HG02885 (cell line): ENCODE measurements around the gene CD247.

ENCODE experiments used
- ATAC-seq: cut with Tn5 transposase; IDR thresholded peaks from one replicate; pipeline ENCODE4 v1.9.1; 2021; ENCODE audit warnings: mild to moderate bottlenecking; ENCODE audit not compliant: unreplicated experiment, poor library complexity

The CD247 gene

DNA sequence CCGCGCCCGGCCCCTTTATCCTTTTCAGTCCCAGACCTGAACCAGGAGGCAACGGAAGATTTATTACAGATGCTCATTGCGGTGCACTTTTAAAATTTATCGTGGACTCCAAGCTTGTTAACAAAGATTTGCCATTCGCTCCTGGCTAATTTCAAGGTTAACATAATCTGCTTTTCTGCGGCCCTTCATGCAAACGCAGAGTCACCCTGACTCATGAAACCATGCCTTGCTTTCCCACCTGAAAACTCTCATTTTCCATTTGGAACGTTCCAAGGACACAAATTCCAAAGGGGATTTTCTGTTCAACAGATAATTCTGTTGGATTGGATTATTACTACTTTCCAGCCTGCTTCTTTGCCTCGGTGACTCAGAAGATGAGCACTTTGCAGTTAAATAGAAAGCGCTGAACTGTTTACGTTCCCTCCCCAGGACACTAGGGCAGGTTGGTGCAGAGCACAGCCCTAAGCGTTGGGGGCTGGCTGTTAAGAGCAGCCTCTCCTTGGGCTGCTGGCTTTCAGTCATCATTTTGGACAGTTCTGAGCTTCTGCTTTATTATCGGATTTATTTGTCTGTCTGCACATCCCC is 51.1 kb downstream of the CD247 start:
- ATAC-seq: no peak

DNA sequence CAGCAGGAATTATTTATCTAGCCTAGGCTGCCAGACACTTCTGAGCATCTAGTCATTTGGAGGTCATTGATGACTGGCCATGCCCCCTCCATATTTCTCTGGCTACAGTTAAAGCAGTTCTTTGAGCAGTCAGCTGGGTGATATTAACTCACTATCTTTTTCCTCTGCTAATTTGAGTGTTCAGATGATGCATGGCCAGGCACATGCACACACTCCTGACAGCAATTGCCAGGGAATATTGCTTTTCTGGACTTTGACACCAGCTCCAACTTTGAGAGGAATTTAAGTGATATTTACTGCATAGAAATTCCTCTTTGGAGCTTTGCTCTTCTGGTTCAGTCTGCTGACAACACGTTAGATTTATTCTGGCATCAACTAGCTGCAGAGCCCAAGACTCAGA is 52.6 kb downstream of the CD247 start:
- no peak for ATAC-seq

DNA sequence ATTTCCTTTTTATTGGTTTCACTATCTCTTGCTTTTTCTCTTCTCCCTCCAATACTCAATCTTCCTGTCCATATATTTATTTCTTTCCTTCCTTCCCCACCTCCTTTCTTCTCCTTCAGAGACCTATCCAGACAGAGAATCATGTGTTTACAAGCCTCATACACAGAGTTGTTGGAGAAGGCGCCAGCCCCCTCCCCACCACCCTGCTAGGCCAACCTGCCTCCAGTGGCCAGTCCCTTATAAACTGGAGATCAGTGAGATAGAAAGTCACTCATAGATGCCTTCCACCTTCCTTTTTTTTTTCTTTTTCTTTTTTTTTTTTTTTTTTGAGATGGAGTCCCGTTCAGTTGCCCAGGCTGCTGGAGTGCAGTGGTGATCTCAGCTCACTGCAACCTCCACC is 53.3 kb downstream of the CD247 start:
- no peak for ATAC-seq

DNA sequence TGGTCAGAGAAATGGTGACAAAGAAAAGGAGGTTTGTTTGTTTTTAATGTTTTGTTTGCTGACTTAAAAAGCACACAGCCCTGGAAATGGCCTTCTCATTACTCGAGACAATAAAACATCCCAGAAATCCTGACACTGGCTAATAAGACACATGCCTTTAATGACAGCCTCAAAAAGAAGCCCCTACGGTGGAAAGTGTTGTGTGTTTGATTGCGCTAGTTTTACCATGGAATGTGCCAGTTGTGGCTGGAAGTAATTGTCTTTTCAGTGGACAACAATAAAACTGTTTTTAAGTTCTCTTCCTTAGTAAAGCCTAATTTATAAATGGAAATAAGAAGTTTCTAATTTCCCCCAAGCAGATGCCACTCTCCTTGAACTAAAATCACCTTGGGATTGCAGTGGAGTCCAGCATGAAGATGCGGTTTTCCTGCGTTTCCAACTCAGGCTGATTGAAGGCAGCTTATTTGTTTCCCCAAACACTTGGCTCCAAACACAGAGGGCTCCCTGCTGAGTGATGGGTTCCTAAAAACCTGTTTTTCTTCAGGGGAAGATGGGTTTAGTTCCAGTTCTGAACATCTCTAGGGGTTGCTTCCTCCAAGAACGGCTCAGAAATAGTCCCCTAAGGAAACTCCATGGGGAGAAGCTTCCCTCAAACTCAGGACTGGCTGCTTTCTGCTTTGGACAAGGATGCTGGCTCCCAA is 54.3 kb downstream of the CD247 start:
- ATAC-seq: no peak

DNA sequence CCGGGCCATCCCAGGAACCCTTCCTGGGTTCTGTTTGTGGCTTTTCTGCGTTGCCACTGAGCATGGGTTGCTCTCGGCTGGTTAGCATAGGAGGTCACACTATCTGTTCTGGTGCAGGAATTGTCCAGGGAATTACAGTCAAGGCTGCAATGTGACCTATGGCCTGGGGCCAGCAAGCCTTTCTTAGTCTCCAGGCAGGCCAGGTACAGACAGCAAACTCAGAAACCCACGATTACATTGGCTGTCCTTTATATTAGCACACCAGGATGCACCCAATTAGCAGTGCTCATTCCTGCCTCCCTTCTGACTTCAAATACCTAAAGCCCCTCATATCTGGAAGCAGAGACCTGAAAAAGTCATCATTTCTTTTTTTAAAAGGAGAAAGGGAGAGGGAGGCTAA is 55.2 kb downstream of the CD247 start:
- ATAC-seq: no peak

DNA sequence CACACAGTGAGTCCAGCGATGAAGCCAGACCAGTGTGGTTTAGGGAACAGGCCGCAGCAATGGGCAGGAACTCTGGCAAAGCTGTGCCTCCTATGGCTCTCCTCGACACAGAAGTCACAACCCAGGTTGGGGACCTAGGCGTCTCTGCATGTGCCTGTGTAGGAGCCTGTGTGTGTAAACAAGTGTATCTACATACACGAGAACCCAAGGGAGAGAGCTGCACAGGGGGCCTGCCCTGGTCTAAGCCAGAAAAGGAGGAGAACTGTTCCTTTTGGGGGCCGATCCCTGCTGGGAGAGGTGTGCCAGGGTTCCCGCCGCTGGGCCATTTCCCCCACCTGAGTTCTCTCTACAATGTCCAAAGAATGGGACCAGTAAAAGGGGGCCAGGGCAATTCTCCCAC is 56.0 kb downstream of the CD247 start:
- ATAC-seq: no peak

DNA sequence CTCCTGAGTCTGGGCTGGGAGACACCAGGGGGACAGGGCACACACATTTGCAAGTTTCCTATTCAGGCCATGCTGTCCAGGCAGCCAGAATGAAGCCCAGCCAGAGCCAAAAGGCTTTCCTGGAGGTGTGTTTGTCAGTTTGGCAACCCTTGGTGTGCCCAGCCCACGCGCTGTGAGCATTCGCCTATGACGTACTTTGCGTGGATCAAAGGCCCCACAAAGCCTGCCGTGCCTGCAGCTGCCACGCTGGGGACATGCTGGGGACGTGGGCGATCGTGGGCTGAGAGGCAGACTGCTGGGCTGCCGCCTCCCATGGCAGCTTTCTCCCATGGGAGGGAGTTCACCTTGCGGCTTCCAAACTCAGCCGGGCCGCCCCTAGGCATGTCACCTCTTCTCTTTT is 57.5 kb downstream of the CD247 start:
- ATAC-seq: no peak

DNA sequence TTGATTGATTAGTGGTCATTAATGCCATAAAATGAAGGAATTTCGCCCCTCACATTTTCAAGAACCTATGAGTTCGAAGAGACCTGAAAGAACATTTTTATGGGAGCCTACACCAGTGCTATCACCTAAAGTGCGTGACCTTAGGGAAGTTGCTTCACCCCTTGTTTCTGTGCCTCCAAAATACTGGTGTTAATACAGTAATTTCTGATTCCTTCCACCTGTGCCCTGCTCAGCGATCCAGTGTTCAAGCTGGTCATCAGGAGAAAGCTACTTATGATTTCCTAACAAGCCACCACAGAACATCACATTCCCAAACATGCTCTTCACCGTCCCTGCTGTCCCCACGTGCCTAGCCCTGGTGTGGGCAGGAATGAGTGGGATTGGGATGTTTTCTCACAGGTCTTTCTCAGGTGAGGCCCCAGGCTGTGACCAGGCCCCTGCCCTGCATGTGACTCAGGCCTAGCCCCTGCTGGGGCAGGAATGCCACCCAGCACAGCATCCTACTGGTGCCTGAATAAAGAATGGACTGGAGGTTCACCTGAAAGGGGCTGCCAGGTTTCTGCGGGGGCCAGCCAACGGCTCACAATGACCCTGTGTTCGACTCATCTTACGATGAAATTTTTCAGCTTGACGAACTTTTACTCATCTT is 60.3 kb downstream of the CD247 start:
- ATAC-seq: no peak

DNA sequence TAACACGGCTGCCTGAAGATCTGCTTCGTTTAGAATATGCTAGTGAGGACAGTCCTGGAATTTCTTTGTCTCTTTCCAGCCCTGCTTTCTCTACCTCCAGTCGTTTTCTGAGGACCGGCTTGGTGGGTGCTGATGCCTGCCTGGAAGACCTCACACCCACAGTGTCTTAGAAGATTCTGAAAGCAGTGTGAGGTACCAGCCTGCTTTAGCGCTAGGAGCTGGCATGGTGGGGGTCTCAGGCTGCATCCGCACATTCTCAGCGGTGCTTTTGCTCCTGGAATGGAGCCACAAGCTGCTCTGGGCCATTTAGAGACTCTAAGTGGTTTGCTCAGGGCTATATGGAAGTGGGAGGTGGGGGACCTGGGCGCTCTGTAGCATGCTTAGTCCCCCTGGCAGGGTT is 61.4 kb downstream of the CD247 start:
- no peak for ATAC-seq

DNA sequence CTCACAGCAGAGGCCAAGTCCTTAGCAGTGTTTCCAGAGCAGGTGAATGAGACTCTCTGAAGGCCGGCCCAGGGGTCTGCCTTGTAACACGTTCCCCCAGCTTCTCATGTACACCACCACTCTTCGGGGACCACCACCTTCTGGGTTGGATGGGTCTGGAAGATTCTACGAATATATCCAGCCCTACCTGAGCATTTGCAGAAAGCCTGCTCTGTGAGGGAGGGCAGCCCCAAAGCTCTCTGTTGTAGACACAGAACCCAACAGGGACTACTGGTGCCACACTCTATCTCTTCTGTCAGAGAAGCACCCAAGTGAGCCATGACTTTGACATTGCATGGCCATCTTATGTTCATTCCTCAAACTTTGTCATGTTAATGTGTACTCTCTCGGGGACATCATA is 61.8 kb downstream of the CD247 start:
- ATAC-seq: no peak

DNA sequence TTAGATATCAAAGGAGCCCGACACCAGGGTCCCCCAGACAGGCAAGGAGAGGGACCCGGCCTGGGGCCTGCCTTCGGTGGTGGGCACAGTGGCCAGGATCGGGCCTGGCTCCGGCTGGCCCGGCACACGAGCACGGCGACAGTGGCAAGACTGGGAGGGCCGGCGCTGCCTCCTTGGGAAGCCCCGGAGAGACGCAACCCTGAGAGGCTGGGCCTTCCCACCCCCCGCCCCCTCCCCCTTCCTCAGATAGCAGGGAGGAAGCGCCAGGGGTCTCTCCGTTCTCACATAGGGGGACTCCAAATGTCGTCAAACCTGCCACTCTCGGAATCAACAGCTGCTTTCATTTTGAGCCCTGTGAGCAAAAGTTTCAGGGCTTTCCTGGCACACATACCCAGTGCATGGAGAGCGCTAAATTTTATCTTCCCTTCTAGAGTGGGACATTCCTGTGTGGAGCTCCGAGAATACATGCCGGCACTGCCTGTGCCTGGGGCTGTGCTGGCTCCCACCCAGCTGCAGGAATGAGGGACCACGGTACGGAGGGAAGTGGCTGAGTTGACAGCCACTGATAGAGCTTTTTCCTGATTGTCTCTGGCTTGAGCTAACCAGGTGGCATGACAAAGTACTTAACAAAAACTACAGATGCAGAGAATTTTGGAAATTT is 62.4 kb downstream of the CD247 start:
- peak; percentile 36 for ATAC-seq

DNA sequence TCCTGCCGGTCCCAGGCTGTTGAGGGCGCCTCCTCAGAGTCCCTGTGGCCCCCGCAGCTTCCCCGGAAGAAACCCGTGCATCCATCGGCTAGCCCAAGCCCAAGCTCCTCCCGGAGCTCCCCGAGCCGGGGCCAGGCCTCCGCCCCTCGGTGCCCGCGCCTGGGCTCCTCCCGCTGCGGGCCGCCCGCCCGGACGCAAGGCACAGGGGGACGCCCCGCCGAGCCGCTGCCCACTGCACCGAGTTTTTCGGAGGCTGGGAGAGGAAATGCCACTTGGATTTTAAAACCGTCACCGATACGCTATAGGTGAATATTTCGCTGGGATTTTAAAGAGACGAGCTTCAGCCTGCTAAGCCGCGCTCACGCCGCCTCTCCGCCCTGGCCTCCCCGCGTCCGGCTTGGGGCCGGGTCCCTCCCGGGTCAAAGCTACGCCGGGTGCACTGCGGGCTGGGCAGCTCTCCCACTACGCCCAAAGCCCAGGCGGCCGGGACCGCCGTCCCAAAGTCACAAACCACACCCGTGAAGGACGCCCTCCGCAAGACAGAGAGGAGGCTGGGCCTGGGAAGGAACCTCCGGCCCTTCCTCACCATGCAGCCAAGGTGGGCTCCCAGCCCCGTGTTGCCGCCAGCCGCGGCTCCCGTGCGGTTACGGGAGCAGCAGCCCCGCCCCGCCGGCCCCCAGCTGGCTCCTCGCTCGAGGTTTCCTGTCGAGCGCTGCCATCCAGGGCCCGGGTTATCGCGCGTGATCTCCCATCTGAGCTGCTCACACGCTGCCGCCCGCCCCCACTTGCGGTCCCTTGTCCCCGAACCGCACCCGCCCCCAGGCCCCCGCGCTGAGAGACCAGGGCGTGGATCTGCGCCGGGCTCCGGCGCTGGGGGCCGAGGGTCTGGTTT is 63.2 kb downstream of the CD247 start:
- peak; percentile 61 for ATAC-seq

DNA sequence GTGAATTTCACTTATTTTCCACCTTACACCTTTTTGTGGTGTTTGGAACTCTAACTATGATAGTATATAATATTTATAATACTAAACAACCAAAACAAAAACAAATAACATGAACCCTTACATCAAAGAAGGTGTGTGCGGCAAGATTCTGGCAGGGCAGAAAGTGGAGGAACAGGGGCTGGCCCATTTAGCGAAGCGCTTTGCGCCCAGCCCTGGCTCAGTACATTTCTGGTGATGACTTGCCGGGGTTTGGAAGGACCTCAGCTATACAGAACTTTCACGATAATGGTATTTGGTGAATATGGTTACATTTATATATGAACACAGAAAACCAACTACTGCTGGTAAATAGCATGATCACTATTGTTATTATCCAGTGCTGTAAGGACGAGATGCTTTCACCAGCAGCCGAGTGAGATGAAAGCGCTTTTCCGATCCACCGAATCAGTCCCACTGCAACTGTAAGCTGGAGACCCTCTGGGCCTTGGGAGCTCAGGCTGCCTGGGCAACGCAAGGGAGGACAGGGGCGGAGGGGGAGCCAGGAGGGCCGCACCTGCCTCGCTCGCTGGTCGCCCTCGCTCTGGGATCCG is 63.9 kb downstream of the CD247 start:
- no peak for ATAC-seq

DNA sequence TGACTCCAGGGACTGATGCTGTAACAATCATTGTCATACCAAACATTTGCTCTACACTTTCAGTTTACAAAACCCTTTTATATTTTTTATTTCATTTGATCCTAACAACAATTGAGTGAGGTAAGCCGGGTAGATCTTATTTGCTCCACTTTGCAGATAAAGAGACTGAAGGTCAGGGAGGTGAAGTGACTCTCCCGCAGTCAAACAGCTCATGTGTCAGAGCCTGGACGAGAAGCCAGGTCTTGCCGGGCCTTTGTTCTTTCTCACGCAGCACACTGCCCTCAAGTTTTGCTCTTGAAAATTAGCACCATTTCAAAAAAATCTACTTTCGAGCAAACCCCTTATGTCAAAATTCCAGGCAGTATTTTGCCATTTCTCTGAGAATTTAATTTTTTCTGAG is 65.2 kb downstream of the CD247 start:
- ATAC-seq: no peak

DNA sequence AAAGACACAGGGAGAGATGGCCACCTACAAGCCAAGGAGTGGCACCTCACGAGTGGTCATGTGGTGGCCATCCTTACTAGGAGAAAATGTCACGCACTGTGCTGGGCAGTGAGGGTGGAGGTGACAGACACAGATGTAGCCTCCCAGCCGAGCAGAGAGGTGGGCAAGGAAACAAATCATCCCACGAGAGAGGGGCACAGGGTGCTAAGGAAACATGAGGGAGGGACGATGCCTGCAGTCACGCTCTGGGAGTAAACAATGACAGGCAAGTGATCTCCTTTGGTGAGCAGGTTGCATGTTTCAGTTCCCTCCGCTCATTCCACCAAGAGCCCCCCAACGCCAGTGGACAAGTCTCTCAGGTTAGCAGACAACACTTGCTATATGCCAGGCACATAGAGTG is 65.8 kb downstream of the CD247 start:
- no peak for ATAC-seq

DNA sequence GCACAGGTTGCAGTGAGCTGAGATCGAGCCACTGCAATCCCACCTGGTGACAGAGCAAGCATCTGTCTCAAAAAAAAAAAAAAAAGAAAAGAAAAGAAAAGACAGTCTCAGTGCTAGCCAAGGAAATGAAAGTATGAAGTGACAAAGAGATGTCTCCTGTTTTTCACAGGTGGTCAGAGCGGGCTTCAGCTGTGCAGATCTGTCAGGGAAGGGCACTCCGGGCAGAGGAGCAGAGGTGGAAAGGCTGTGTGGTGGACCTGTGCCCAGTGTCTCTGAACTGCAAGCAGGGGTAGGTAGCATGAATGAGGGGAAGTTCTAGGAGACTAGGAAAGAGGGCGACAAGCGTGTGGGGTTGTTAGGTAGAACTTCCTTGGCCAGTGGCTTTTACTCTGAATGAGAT is 67.5 kb downstream of the CD247 start:
- ATAC-seq: no peak

DNA sequence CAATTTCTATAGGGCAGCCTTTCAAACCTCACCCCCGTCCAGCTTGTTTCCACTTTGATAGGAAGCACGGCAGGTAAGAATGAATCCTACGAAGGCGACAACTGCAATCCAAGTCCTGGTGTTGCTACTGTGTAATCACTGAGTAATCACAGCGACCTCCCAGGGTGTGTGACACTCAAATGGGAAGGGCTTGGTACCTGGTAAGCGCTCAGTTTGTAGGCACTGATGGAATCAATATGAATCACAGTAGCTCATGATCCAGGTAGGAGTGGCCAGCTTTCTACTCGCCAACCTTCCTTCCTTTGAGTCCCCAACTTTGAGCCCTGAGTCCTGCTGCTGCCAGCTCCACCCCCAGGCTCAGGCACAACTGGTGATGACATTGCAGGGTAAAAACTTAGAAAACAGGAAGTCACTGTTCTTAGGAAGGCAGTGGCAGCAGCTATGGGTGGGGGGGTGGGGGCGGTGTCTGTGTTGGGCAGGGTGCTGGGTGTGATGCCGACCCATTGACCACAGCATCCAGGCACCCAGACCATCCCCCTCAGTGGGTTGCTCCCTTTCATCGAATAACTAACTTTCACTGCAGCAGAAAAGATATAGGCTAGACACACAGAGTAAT is 70.7 kb downstream of the CD247 start:
- ATAC-seq: peak; percentile 69

DNA sequence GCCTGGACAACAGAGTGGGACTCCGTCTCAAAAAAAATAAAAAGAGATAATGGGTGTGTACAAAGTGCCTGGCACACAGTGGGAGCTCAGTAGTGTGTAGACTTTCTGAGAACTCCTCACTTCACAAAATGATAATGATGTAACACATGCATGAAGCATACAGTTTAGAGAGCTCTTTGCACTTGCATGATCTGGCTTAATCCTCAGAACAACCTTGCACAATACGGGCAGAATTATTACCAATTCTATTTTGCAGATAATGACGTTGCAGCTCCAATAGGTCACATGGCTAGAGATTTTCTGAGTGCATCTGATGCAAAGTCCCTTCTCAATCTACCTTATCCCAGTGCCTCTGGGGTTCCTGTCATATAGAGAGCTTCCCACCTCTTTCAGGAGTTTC is 71.4 kb downstream of the CD247 start:
- no peak for ATAC-seq

DNA sequence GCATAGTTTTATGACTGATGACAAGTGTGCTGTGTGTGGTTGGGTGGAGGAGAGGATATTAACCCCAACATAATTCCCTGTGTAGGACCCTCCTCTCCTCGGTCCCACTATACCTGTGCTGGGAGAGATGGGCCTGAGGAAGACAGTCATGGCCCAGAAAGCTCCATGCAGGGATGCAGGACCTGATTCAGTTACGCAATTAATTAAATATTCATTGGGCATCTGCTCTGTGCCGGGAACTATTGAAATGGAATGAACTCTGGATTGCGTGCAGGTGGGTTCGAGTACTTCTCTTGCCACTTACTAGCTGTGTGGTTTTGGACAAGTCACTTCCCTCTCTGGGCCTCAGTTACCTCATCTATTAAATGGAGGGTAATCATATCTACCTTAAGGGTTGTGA is 74.6 kb downstream of the CD247 start:
- no peak for ATAC-seq
